Smooth muscle cell (in vitro differentiated cells): ENCODE results near the gene SCGB1C2. TPM values are rescaled to one million over a fixed set of nuclear protein-coding genes. Genes with fewer than 3 reads are reported as not detected.

ENCODE experiments used
- DNase-seq: peaks from one replicate; lab custom pipeline; 2025; ENCODE audit not compliant: unreplicated experiment; lab: John Stamatoyannopoulos, UW
- H2AFZ ChIP-seq: fragments of 200-600 bp; sonication (generic); 2 replicates; pipeline ENCODE4 v1.6.0; 2016; ENCODE audit warnings: antibody characterized with exemption, low read depth, mild to moderate bottlenecking
- H3F3A ChIP-seq: fragments of 200-600 bp; sonication (generic); 2 replicates; pipeline ENCODE4 v1.6.0; 2017; ENCODE audit warnings: antibody characterized with exemption, low read depth
- H3K27ac ChIP-seq: fragments of 200-600 bp; sonication (generic); 2 replicates; pipeline ENCODE4 v1.5.1; 2016; ENCODE audit warnings: low read depth, mild to moderate bottlenecking
- H3K27me3 ChIP-seq: fragments of 200-600 bp; sonication (generic); 2 replicates; pipeline ENCODE4 v1.6.1; 2016; ENCODE audit warnings: low read depth, mild to moderate bottlenecking
- H3K36me3 ChIP-seq: fragments of 200-600 bp; sonication (generic); 2 replicates; pipeline ENCODE4 v1.5.1; 2016; ENCODE audit warnings: low read depth
- H3K4me1 ChIP-seq: fragments of 200-600 bp; sonication (generic); 2 replicates; pipeline ENCODE4 v1.5.1; 2016; ENCODE audit warnings: low read depth
- H3K4me2 ChIP-seq: fragments of 200-600 bp; sonication (generic); 2 replicates; pipeline ENCODE4 v1.6.0; 2016; ENCODE audit warnings: mild to moderate bottlenecking
- H3K4me3 ChIP-seq: fragments of 200-600 bp; sonication (generic); 2 replicates; pipeline ENCODE4 v1.5.1; 2016; ENCODE audit warnings: mild to moderate bottlenecking
- H3K79me2 ChIP-seq: fragments of 200-600 bp; sonication (generic); 2 replicates; pipeline ENCODE4 v1.6.0; 2016; ENCODE audit warnings: low read depth, mild to moderate bottlenecking
- H3K9ac ChIP-seq: fragments of 200-600 bp; sonication (generic); 2 replicates; pipeline ENCODE4 v1.6.0; 2016; ENCODE audit warnings: low read depth
- H3K9me3 ChIP-seq: fragments of 200-600 bp; sonication (generic); replicated peaks from 2 replicates; pipeline ENCODE4 v1.5.1; 2016; ENCODE audit warnings: low read depth
- H4K20me1 ChIP-seq: fragments of 200-600 bp; sonication (generic); 2 replicates; pipeline ENCODE4 v1.6.0; 2016; ENCODE audit warnings: low read depth
- CTCF ChIP-seq: fragments of 200-600 bp; sonication (generic); IDR thresholded peaks from 2 replicates; pipeline ENCODE4 v1.5.1; 2017; ENCODE audit warnings: borderline replicate concordance, mild to moderate bottlenecking, antibody characterized with exemption; ENCODE audit not compliant: insufficient read depth, poor library complexity, severe bottlenecking
- WGBS: methylation state at CpG from one replicate; pipeline ENCODE4 v1.1.7; 2016; ENCODE audit warnings: low lambda C conversion rate; 5-methylcytosine and 5-hydroxymethylcytosine counted together
- polyA plus RNA-seq: library from polyadenylated mRNA; unstranded; fragments of >200 nt; fragmentation: Nextera tagmentation; extraction: Ambion mirVana; gene quantifications from 2 replicates; pipeline ENCODE4 v1.2.1, GENCODE V29; 2016
- total RNA-seq: library from RNA; depleted of rRNA; stranded (reverse); fragments of >200 nt; gene quantifications from 2 replicates; pipeline ENCODE4 v1.2.3, GENCODE V29; 2014

The SCGB1C2 gene
- total and polyA plus RNA-seq, 2 experiments from 2014 or later: not detected

- no peaks in the 10 kb centered on the region for H3K79me2 ChIP-seq
- TF ChIP-seq CTCF: no peak
Observed at GRCh38 chr17:173166-173911, 36.0 kb downstream of the SCGB1C2 start.

GRCh38 chr17:177155-177554 is 39.8 kb downstream of the SCGB1C2 start:
- Histone ChIP-seq H3K27me3 (peaks cover 38% of the 10 kb centered on the region), H3K9ac (no peak overlapping the region), H3K4me1 (peaks cover 3% of the 10 kb centered on the region), H3K4me2 (no peak overlapping the region), H4K20me1 (no peaks in the 10 kb centered on the region), H3K36me3 (no peaks in the 10 kb centered on the region), H3K27ac (no peak overlapping the region), H3F3A (no peaks in the 10 kb centered on the region), H3K9me3 (no peaks in the 10 kb centered on the region), H2AFZ (no peak overlapping the region), H3K79me2 (no peaks in the 10 kb centered on the region), H3K4me3 (no peak overlapping the region)
- WGBS: 95% methylated on average over 3 of the region's 3 CpGs
- TF ChIP-seq CTCF: no peak
- no peak for DNase-seq

More at GRCh38 chr17:173166-173911, 36.0 kb downstream of the SCGB1C2 start:
- Histone ChIP-seq H3F3A (no peaks in the 10 kb centered on the region), H4K20me1 (no peaks in the 10 kb centered on the region), H3K4me3 (no peak overlapping the region), H3K27me3 (peaks cover 12% of the 10 kb centered on the region), H3K4me2 (no peak overlapping the region), H3K27ac (no peak overlapping the region), H3K9ac (no peak overlapping the region), H3K9me3 (no peaks in the 10 kb centered on the region), H3K4me1 (no peaks in the 10 kb centered on the region), H2AFZ (no peak overlapping the region), H3K36me3 (no peaks in the 10 kb centered on the region)
- DNase-seq: no peak
- 82% methylated on average over 10 of the region's 10 CpGs for WGBS

- Histone ChIP-seq H3K4me3 (no peak overlapping the region), H3K9ac (no peak overlapping the region), H2AFZ (no peak overlapping the region), H3K27ac (no peak overlapping the region), H3K27me3 (peaks cover 44% of the 10 kb centered on the region), H3K36me3 (no peaks in the 10 kb centered on the region), H4K20me1 (no peaks in the 10 kb centered on the region), H3K79me2 (no peaks in the 10 kb centered on the region), H3F3A (no peaks in the 10 kb centered on the region), H3K9me3 (no peaks in the 10 kb centered on the region), H3K4me1 (peaks cover 3% of the 10 kb centered on the region), H3K4me2 (no peak overlapping the region)
- WGBS: 95% methylated on average over 6 of the region's 6 CpGs
- DNase-seq: no peak
- TF ChIP-seq CTCF: no peak
Observed at GRCh38 chr17:177762-178161, 40.4 kb downstream of the SCGB1C2 start.
